GM20000 (cell line): Measurements from ENCODE around the gene PTCHD4.
"Not testable (repeated sequence)": the region's sequence is repeated elsewhere in the genome, so short reads cannot be mapped to it uniquely, and the experiment has no call there.

Source experiments
- DNase-seq: peaks from one replicate; pipeline ENCODE4 v3.0.0; 2012; ENCODE audit warnings: low spot score
- TF ChIP-seq, protein P1 (sequence below): IDR thresholded peaks from 2 replicates; pipeline ENCODE4 v1.5.1; 2012; ENCODE audit warnings: mild to moderate bottlenecking, control low read depth; ENCODE audit errors: extremely low read depth, missing control alignments

The PTCHD4 gene

DNA sequence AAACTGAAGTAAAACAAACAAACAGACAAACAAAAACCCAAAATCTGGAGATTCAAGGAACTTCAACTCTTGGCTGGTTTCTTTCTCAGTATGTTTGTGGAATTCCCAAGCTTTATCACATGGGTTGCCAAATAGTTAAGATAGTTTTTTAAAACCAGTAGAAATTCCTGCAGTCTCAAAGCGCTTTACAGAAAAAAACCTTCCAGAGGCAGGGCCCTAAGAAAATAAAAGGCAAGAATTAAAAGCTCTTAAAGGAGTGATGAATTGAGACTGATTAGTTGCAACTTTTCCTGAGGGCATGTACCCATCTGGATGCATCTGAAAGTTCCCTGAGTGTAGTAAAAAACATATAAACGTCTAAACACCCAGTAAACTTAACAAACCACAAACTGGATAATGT, 25.9 kb upstream of the PTCHD4 start:
- DNase-seq, result no peak
- TF ChIP-seq, protein P1, sequence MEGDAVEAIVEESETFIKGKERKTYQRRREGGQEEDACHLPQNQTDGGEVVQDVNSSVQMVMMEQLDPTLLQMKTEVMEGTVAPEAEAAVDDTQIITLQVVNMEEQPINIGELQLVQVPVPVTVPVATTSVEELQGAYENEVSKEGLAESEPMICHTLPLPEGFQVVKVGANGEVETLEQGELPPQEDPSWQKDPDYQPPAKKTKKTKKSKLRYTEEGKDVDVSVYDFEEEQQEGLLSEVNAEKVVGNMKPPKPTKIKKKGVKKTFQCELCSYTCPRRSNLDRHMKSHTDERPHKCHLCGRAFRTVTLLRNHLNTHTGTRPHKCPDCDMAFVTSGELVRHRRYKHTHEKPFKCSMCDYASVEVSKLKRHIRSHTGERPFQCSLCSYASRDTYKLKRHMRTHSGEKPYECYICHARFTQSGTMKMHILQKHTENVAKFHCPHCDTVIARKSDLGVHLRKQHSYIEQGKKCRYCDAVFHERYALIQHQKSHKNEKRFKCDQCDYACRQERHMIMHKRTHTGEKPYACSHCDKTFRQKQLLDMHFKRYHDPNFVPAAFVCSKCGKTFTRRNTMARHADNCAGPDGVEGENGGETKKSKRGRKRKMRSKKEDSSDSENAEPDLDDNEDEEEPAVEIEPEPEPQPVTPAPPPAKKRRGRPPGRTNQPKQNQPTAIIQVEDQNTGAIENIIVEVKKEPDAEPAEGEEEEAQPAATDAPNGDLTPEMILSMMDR, result no peak

- TF ChIP-seq, protein P1, result no peak
- DNase-seq, result no peak
Observed at GRCh38 chr6:48135323-48136084, 24.5 kb upstream of the PTCHD4 start.

DNA sequence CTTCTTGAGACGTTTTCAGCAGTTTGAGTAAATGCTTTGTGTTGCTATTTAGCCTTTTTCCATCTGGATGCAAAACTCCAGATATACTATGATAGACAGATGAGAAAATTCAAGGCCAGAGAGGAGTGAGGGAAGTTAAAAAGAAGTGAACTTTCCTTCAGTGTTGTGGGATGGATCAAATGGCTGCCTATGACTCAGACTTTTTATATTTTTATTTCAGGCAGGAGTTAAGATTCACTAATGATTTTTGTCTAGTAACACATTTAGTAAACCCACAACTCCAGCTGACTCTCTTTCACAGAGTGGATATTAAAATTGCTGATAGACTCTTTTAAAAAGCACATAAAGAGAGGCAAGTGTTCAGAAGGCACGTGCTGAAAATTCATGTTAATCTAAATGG, 23.2 kb upstream of the PTCHD4 start:
- TF ChIP-seq, protein P1, result no peak

GRCh38 chr6:48123601-48124000, 12.6 kb upstream of the PTCHD4 start:
- TF ChIP-seq, protein P1, result no peak
- no peak for DNase-seq

More for the DNA sequence above, 23.2 kb upstream of the PTCHD4 start:
- DNase-seq, result no peak

- DNase-seq, result not testable (repeated sequence)
Observed at GRCh38 chr6:48121983-48122749, 11.2 kb upstream of the PTCHD4 start.

DNA sequence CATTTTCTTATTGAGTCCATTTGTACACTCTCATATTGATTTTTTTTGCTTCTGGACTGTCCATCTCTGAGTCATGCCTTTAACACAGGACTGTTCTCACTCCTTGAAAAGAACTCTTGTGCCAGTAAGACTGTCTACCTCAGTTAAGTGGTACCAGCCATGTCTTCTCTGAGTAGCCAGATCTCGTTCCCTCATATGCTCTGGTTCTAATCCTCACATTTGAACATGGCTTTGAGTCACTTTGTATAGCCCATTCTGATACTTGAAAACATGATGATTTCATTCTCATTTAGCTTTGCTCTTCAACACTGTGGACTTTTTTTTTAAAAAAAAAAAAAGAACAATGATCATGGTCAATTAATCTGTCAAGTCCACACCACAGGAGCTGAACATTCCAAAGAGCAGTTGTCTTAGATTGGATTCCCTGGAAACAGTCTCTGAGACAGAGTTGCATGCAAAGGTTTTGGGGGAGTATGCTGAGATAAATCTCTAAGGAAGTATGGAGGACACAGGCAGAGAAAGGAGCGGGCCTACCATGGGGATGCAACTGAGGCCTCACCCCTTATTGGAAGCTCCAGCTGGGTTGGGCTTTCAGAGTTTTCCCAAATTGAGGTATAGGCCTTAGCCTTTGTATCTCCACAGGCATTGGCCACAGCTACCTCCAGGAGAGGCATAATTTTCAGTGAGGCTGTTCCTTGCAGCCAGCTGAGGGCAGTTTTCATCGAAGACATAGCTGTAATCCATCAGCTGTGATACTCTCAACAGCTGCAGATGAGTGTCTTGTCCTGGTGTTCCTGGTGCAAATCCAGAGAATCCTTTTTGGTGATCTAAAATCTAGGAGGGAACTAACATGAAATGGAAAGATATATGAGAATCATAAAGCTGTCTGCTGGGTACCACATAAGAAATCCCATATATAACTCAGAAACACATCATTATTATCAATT, 6.0 kb upstream of the PTCHD4 start:
- DNase-seq, result no peak

DNA sequence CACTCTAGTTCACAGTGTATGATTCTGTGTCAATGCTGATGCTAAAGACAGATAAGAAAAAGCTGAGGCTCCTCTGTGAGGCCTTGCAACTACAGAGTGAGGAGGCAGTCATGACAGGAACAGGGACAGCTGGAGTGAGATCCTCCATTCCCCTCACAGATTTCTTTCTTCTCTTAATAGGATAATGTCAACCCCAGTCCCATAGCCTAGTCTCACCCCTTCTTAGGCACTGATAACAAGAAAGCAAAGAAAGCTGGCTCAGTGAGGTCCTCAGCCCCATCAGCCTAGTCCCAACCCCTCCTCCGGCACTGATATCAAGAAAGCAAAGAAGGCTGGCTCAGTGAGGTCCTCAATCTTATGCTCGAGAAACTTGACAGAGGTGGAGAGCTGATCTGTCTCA, 2.1 kb upstream of the PTCHD4 start:
- TF ChIP-seq, protein P1, result no peak
- no peak for DNase-seq

More for the DNA sequence above, 6.0 kb upstream of the PTCHD4 start:
- TF ChIP-seq, protein P1, result no peak
